Natural killer cell (primary cell): ENCODE results near the gene LIN28B. TPM values are rescaled to one million over a fixed set of nuclear protein-coding genes. Genes with fewer than 3 reads are reported as not detected.
"Not testable (repeated sequence)": the region's sequence is repeated elsewhere in the genome, so short reads cannot be mapped to it uniquely, and the experiment has no call there.

Source experiments
- ATAC-seq, 3 donors: fragments of 150-1000 bp in 2 of 3; fragments of 200-7000 bp in 1 of 3; cut with Tn5 transposase; 1 replicate in 1 of 3; 2 replicates in 2 of 3; pipeline ENCODE4 v1.10.0; 2021; ENCODE audit warnings: mild to moderate bottlenecking in 2 of 3, moderate library complexity in 2 of 3
- DNase-seq, 2 donors: peaks; one replicate each; pipeline versions ENCODE4 v3.0.0 to v3.0.0-alpha.2; 2013 to 2021; ENCODE audit warnings: mixed read lengths in 1 of 2
- H3K27ac ChIP-seq: one replicate; pipeline ENCODE4 v1.5.1; 2013; ENCODE audit warnings: mild to moderate bottlenecking, low read length
- H3K27me3 ChIP-seq: one replicate; pipeline ENCODE4 v1.6.1; 2013; ENCODE audit warnings: low read length; ENCODE audit not compliant: control insufficient read depth, insufficient read depth
- H3K36me3 ChIP-seq: one replicate; pipeline ENCODE4 v1.6.1; 2013; ENCODE audit warnings: low read length; ENCODE audit not compliant: control insufficient read depth, insufficient read depth
- H3K4me1 ChIP-seq: one replicate; pipeline ENCODE4 v1.6.1; 2013; ENCODE audit warnings: low read length; ENCODE audit not compliant: control insufficient read depth, insufficient read depth
- H3K4me3 ChIP-seq: one replicate; pipeline ENCODE4 v1.5.1; 2013; ENCODE audit warnings: low read length
- H3K9me3 ChIP-seq: one replicate; pipeline ENCODE4 v1.6.1; 2013; ENCODE audit warnings: low read length; ENCODE audit not compliant: control insufficient read depth, insufficient read depth
- H3K27ac Mint-ChIP-seq, 2 donors: one replicate each; pipeline ENCODE4 v1.8.0; 2022; ENCODE audit warnings: mild to moderate bottlenecking in 2 of 2, mixed read lengths in 2 of 2, moderate library complexity in 1 of 2
- H3K27me3 Mint-ChIP-seq, 2 donors: one replicate each; pipeline ENCODE4 v1.8.0; 2022; ENCODE audit warnings: low read depth in 2 of 2, mixed read lengths in 2 of 2
- H3K36me3 Mint-ChIP-seq: one replicate; pipeline ENCODE4 v1.8.0; 2022; ENCODE audit warnings: mixed read lengths
- H3K4me1 Mint-ChIP-seq, 2 donors: one replicate each; pipeline ENCODE4 v1.8.0; 2022; ENCODE audit warnings: mixed read lengths in 2 of 2
- H3K4me3 Mint-ChIP-seq: one replicate; pipeline ENCODE4 v1.8.0; 2022; ENCODE audit warnings: mild to moderate bottlenecking, moderate library complexity, mixed read lengths
- H3K9me3 Mint-ChIP-seq, 2 donors: one replicate each; pipeline ENCODE4 v1.8.0; 2022; ENCODE audit warnings: mixed read lengths in 2 of 2
- WGBS: methylation state at CpG from one replicate; pipeline ENCODE4 v1.1.7; 2013; ENCODE audit warnings: missing lambda C conversion rate; ENCODE audit not compliant: insufficient coverage; 5-methylcytosine and 5-hydroxymethylcytosine counted together
- intact Hi-C: fragments of 100-400 bp; cut with micrococcal nuclease; formaldehyde crosslinking; loops from one replicate; pipeline ENCODE4 v1.14.2; 2022
- total RNA-seq, 4 donors: library from RNA; stranded (reverse); fragments of 120-200 nt in 1 of 4; gene quantifications; one replicate each; pipeline versions ENCODE4 v1.2.3 to v1.2.4, GENCODE V29; 2013 to 2022
- TF ChIP-seq, protein P1 (sequence below): fragments of 200-600 bp; IDR thresholded peaks from one replicate; pipeline ENCODE4 v1.8.0; 2022; ENCODE audit warnings: antibody characterized with exemption

Gene LIN28B
- total RNA-seq, 3 donors from 2014 or later (not counting 1 experiment from before 2014, with no cell fraction given), result not detected

DNA sequence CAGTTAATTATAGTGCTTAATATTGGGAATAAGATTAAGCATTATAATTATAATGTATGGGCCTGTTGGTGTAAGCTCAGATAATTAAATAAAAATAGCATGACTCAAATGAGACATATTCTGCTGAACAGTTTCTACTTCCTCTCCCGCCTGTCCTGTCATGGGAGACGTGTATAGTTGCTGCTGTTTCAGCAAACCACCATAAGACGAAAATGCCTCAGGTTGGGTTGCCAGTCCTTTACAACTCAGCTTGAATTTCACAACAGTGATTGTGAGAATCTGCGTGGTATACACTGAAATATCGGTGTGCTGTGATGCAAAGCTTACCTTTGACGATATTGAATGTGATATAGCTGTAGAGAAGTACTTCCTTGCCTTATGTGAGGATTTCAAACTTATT lies 123.4 kb downstream of the LIN28B start:
- Histone ChIP-seq H3K27me3 (peaks cover 2% of the 10 kb centered on the region), H3K4me3 (no peak overlapping the region), H3K36me3 (no peaks in the 10 kb centered on the region), H3K4me1 (no peaks in the 10 kb centered on the region), H3K9me3 (no peaks in the 10 kb centered on the region), H3K27ac (no peak overlapping the region)
- no peak for DNase-seq
- Mint-ChIP-seq H3K4me1 (no peaks in the 10 kb centered on the region), H3K4me3 (no peak overlapping the region), H3K9me3 (no peaks in the 10 kb centered on the region), H3K36me3 (no peaks in the 10 kb centered on the region), H3K27ac (no peak overlapping the region), H3K27me3 (peaks cover 9 to 24% of the 10 kb centered on the region in 2 donors)
- WGBS, result 63% methylated on average over 6 of the region's 6 CpGs
- TF ChIP-seq, protein P1, sequence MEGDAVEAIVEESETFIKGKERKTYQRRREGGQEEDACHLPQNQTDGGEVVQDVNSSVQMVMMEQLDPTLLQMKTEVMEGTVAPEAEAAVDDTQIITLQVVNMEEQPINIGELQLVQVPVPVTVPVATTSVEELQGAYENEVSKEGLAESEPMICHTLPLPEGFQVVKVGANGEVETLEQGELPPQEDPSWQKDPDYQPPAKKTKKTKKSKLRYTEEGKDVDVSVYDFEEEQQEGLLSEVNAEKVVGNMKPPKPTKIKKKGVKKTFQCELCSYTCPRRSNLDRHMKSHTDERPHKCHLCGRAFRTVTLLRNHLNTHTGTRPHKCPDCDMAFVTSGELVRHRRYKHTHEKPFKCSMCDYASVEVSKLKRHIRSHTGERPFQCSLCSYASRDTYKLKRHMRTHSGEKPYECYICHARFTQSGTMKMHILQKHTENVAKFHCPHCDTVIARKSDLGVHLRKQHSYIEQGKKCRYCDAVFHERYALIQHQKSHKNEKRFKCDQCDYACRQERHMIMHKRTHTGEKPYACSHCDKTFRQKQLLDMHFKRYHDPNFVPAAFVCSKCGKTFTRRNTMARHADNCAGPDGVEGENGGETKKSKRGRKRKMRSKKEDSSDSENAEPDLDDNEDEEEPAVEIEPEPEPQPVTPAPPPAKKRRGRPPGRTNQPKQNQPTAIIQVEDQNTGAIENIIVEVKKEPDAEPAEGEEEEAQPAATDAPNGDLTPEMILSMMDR, result no peak
- ATAC-seq, result no peak
- intact Hi-C loops, result no loop called here

DNA sequence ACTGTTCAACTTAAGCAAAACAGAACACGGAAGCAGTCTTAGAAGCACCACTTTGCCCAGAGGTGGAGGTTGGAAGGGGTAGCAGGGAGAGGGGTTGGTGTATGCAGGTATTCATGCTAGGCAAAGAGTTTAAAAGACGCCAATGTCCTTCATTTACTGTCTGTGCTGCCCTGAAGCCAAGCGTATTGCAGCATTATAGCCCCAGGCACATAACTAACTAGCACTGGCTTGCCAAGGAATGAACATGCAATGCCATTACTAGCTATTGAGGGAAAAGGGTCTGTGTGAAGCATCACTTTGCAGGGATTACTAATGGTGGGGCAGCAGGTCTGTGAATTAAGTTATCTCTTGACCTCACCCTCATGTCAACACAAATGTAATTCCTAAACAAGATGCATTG lies 124.8 kb downstream of the LIN28B start:
- H3K27me3 ChIP-seq, H3K4me3 Mint-ChIP-seq, ATAC-seq, H3K4me3 ChIP-seq, H3K27ac Mint-ChIP-seq, H3K9me3 ChIP-seq, H3K27ac ChIP-seq, H3K36me3 ChIP-seq, intact Hi-C loops, H3K36me3 Mint-ChIP-seq, DNase-seq, H3K4me1 ChIP-seq, H3K9me3 Mint-ChIP-seq, H3K4me1 Mint-ChIP-seq: not testable (repeated sequence)
- peaks cover 9 to 25% of the 10 kb centered on the region in 2 donors for H3K27me3 Mint-ChIP-seq
- 64% methylated on average over 3 of the region's 3 CpGs for WGBS

DNA sequence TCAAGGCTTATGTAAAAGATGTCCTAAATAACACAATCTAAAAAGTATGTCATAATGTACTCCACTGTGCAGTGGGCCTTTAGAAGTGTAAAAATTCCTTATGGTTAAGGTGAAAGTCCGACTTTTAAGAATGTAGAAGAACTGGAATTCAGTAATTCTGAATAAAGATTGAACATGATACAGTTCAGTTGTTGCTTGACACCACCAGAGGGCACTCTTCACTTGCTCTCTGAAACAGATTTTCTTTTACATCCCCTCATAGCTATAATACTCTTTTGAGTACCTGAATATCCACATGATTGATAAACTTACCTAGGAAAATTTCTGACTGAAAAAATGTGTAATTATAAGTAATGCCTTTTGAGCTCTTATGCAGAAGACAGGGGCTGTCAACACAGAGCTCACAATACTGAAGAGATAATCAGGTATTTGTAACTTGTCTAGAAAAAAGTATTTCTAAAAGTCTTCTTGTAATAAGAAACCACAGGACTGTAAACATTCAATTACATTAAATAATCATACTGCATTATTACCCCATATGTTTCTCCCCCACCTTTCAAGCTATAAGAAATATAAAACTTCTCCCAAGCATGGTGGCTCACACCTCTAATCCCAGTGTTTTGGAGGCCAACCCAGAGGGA lies 130.8 kb downstream of the LIN28B start:
- H3K9me3 Mint-ChIP-seq, result no peaks in the 10 kb centered on the region
- no peaks in the 10 kb centered on the region for H3K4me1 ChIP-seq
- no peaks in the 10 kb centered on the region for H3K9me3 ChIP-seq
- no peaks in the 10 kb centered on the region for H3K4me1 Mint-ChIP-seq
- WGBS, result 13% methylated on average over 1 of the region's 1 CpG
- no peaks in the 10 kb centered on the region for H3K36me3 Mint-ChIP-seq
- H3K4me3 ChIP-seq, result no peak overlapping the region
- H3K27ac ChIP-seq, result no peak overlapping the region
- intact Hi-C loops, result loop anchor here (1.0 kb wide), 2 partner anchors 316 to 337 kb away; partner anchors contain the start of gene PREP
- TF ChIP-seq, protein P1, result peak; percentile 87
- DNase-seq, result peak in 1 of 2 donors; percentile 76
- ATAC-seq, result peak; percentile 63 to 74 (median 71)
- no peak overlapping the region for H3K4me3 Mint-ChIP-seq
- H3K36me3 ChIP-seq, result no peaks in the 10 kb centered on the region
- no peak overlapping the region for H3K27ac Mint-ChIP-seq
- H3K27me3 Mint-ChIP-seq, result peaks cover 2 to 12% of the 10 kb centered on the region in 2 donors
- no peaks in the 10 kb centered on the region for H3K27me3 ChIP-seq

DNA sequence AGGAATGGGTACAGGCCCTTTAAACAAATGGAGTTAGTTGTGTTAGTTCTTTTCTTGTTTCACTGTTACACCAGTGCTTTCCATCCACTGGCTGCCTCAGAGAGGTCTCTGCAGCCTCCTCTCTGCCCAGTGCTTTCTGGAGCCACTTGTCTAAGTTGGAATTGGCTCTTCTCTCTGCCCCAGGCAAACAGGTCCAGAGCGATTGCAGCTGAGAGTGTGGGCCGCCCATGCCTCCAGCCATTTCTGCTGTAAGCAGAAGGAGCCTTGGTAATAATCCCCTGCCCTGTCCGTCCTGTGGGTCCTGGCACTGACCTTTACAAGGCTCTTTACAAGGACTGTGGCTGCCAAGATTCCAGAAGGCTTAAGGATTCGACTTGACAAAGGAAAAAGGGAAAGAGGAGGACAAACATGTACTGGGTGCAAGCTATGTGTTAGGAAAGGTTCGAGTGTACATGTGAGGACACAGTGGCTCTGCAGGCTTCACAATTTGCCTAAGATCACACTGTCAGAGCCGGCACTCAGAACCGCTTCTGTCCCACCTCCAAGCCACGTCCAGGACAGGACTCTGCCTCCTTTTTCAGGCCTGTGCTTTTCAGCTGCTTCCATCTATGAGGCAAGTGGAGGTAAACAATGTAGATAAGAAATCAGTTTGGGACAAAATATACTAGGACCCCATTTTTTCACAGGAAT lies 134.4 kb downstream of the LIN28B start:
- Histone ChIP-seq H3K27ac (no peak overlapping the region), H3K4me3 (no peak overlapping the region), H3K27me3 (no peaks in the 10 kb centered on the region), H3K4me1 (no peaks in the 10 kb centered on the region), H3K36me3 (no peaks in the 10 kb centered on the region), H3K9me3 (no peaks in the 10 kb centered on the region)
- DNase-seq, result no peak
- no peak overlapping the region for H3K4me3 Mint-ChIP-seq
- no peaks in the 10 kb centered on the region for H3K36me3 Mint-ChIP-seq
- no peak overlapping the region for H3K27ac Mint-ChIP-seq
- WGBS, result 73% methylated on average over 8 of the region's 8 CpGs
- no peaks in the 10 kb centered on the region for H3K4me1 Mint-ChIP-seq
- ATAC-seq, result no peak
- TF ChIP-seq, protein P1, result no peak
- intact Hi-C loops, result no loop called here
- H3K27me3 Mint-ChIP-seq, result peaks cover 0 to 12% of the 10 kb centered on the region in 2 donors
- H3K9me3 Mint-ChIP-seq, result no peaks in the 10 kb centered on the region
